Measurements from ENCODE around the gene ZNF497. TPM values are rescaled to one million over a fixed set of nuclear protein-coding genes. Genes with fewer than 3 reads are reported as not detected.
A peak's percentile ranks its signal among the peaks of the same experiment; 100 is the strongest.

The ZNF497 gene
- total and polyA plus RNA-seq, 2 of the 13 experiments (the other 11 are each of a cell fraction or from before 2014, with no cell fraction given) = 1.5 to 1.9 TPM

GRCh38 chr19:58385891-58386575 lies 23.5 kb upstream of the ZNF497 start (continued):
- TF ChIP-seq ZNF280B (CRISPR knock-in tag; IDR thresholded peaks at IDR 0.05; ENCODE audit: borderline replicate concordance) (no peak), BCL3 (CRISPR knock-in tag; IDR thresholded peaks at IDR 0.05) (0 out of 2 replicates have a peak, but pooled peaks have one; percentile 16), ZBTB43 (CRISPR knock-in tag; conservative IDR thresholded peaks at IDR 0.05) (no peak), ZNF83 (CRISPR knock-in tag; IDR thresholded peaks at IDR 0.05; ENCODE audit: borderline replicate concordance) (no peak), GMEB2 (CRISPR knock-in tag; IDR thresholded peaks at IDR 0.05; ENCODE audit: low read depth) (no peak), ZNF75D (CRISPR knock-in tag; IDR thresholded peaks at IDR 0.05; ENCODE audit: borderline replicate concordance) (no peak), ONECUT2 (CRISPR knock-in tag; IDR thresholded peaks at IDR 0.05) (no peak), ZBTB38 (CRISPR knock-in tag; IDR thresholded peaks at IDR 0.05) (no peak), ZBTB8A (CRISPR knock-in tag; IDR thresholded peaks at IDR 0.05; ENCODE audit: borderline replicate concordance, low read depth) (peak; percentile 68; the same call in 1 of the 2 replicates), KLF12 (CRISPR knock-in tag; IDR thresholded peaks at IDR 0.05; ENCODE audit: borderline replicate concordance) (no peak), ZFP91 (CRISPR knock-in tag; IDR thresholded peaks at IDR 0.05; ENCODE audit: borderline replicate concordance) (no peak), GLMP (CRISPR knock-in tag; IDR thresholded peaks at IDR 0.05; ENCODE audit: borderline replicate concordance) (no peak), ZNF691 (CRISPR knock-in tag; IDR thresholded peaks at IDR 0.05; ENCODE audit: borderline replicate concordance, low read depth) (no peak), SP140L (CRISPR knock-in tag; IDR thresholded peaks at IDR 0.05; ENCODE audit: borderline replicate concordance) (no peak), ZNF720 (CRISPR knock-in tag; IDR thresholded peaks at IDR 0.05) (no peak), HDAC1 (CRISPR knock-in tag; IDR thresholded peaks at IDR 0.05) (no peak; the same call in 1 of the 2 replicates), ZNF543 (CRISPR knock-in tag; IDR thresholded peaks at IDR 0.05) (no peak; the same call in 1 of the 2 replicates)
